Measurements from ENCODE around the gene CPXM1.
"Not testable (repeated sequence)": the region's sequence is repeated elsewhere in the genome, so short reads cannot be mapped to it uniquely, and the experiment has no call there.

Gene CPXM1

GRCh38 chr20:2820896-2821869 lies 20.8 kb upstream of the CPXM1 start:
- DNase-seq = no peak

GRCh38 chr20:2820084-2820895 lies 19.9 kb upstream of the CPXM1 start:
- DNase-seq = no peak

- DNase-seq = no peak
These were observed 17.6 kb upstream of the CPXM1 start for GRCh38 chr20:2817891-2818595.

- DNase-seq = no peak
These were observed 16.9 kb upstream of the CPXM1 start for GRCh38 chr20:2817341-2817726.

- DNase-seq = no peak
These were observed 16.3 kb upstream of the CPXM1 start for GRCh38 chr20:2816583-2817340.

GRCh38 chr20:2816030-2816582 lies 15.7 kb upstream of the CPXM1 start, which contains the start of gene TMEM239:
TSS of gene TMEM239 (plus strand) at chr20:2816364. CDS start at chr20:2816555, 191 bp downstream.
- DNase-seq = no peak

- no peak for DNase-seq
These were observed 14.9 kb upstream of the CPXM1 start for GRCh38 chr20:2815242-2815900.

GRCh38 chr20:2814587-2815051 lies 14.2 kb upstream of the CPXM1 start, which contains the start of gene C20orf141:
TSS of gene C20orf141 (plus strand) at chr20:2814987. CDS start at chr20:2815185, 198 bp downstream.
- peak; percentile 68 for DNase-seq

- no peak for DNase-seq
These were observed 13.6 kb upstream of the CPXM1 start for GRCh38 chr20:2814076-2814475.

GRCh38 chr20:2812189-2812588 lies 11.8 kb upstream of the CPXM1 start:
- DNase-seq = no peak

- DNase-seq = no peak
These were observed 9.3 kb upstream of the CPXM1 start for GRCh38 chr20:2809690-2810089.

- DNase-seq = not testable (repeated sequence)
These were observed 7.5 kb upstream of the CPXM1 start for GRCh38 chr20:2807929-2808328.

- DNase-seq = no peak
These were observed 6.6 kb upstream of the CPXM1 start for GRCh38 chr20:2807019-2807418.

- DNase-seq = no peak
These were observed 5.9 kb upstream of the CPXM1 start for GRCh38 chr20:2806351-2806701.

GRCh38 chr20:2805689-2806350 lies 5.4 kb upstream of the CPXM1 start:
- no peak for DNase-seq

GRCh38 chr20:2804852-2805688 lies 4.6 kb upstream of the CPXM1 start:
- no peak for DNase-seq

- peak; percentile 53 for DNase-seq
These were observed 3.8 kb upstream of the CPXM1 start for GRCh38 chr20:2804041-2804828.

GRCh38 chr20:2801286-2801728 lies 880 bp upstream of the CPXM1 start:
- DNase-seq = no peak

All from OCI-M1 (cell line).